C4-2B (cell line): ENCODE measurements around the gene CARHSP1.
"Not testable (repeated sequence)": the region's sequence is repeated elsewhere in the genome, so short reads cannot be mapped to it uniquely, and the experiment has no call there.

ENCODE experiments used
- H3K27ac ChIP-seq: fragments of 450-650 bp; 2 replicates; pipeline ENCODE4 v1.5.1; 2017
- ZFX ChIP-seq: fragments of 450-650 bp; IDR thresholded peaks from 2 replicates; pipeline ENCODE4 v1.6.1; 2017
- TF ChIP-seq, protein P1 (sequence below): fragments of 450-650 bp; conservative IDR thresholded peaks from 2 replicates; pipeline ENCODE4 v1.5.1; 2017; ENCODE audit warnings: mild to moderate bottlenecking

Gene CARHSP1

GRCh38 chr16:8868416-8869211 lies at the start of gene CARHSP1:
CARHSP1 (minus strand) TSS chr16:8869006; CDS start chr16:8859328, 9,678 bp downstream.
- H3K27ac ChIP-seq, result peak within 1 kb of the TSS; percentile 81
- TF ChIP-seq, protein P1, sequence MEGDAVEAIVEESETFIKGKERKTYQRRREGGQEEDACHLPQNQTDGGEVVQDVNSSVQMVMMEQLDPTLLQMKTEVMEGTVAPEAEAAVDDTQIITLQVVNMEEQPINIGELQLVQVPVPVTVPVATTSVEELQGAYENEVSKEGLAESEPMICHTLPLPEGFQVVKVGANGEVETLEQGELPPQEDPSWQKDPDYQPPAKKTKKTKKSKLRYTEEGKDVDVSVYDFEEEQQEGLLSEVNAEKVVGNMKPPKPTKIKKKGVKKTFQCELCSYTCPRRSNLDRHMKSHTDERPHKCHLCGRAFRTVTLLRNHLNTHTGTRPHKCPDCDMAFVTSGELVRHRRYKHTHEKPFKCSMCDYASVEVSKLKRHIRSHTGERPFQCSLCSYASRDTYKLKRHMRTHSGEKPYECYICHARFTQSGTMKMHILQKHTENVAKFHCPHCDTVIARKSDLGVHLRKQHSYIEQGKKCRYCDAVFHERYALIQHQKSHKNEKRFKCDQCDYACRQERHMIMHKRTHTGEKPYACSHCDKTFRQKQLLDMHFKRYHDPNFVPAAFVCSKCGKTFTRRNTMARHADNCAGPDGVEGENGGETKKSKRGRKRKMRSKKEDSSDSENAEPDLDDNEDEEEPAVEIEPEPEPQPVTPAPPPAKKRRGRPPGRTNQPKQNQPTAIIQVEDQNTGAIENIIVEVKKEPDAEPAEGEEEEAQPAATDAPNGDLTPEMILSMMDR, result no peak
- TF ChIP-seq ZFX, result no peak

DNA sequence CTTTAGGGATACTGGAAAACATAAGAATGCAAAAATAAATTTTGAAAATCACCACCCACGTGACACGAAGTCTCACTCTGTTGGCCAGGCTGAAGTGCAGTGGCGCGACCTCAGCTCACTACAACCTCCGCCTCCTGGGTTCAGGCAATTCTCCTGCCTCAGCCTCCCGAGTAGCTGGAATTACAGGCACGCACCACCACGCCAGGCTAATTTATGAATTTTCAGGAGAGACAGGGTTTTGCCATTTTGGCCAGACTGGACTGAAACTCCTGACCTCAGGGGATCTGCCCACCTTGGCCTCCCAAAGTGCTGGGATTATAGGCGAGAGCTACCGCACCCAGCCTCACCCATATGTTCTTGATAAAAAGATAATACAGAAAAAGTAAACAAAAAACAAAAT lies 48.5 kb upstream of the CARHSP1 start:
- not testable (repeated sequence) for H3K27ac ChIP-seq

DNA sequence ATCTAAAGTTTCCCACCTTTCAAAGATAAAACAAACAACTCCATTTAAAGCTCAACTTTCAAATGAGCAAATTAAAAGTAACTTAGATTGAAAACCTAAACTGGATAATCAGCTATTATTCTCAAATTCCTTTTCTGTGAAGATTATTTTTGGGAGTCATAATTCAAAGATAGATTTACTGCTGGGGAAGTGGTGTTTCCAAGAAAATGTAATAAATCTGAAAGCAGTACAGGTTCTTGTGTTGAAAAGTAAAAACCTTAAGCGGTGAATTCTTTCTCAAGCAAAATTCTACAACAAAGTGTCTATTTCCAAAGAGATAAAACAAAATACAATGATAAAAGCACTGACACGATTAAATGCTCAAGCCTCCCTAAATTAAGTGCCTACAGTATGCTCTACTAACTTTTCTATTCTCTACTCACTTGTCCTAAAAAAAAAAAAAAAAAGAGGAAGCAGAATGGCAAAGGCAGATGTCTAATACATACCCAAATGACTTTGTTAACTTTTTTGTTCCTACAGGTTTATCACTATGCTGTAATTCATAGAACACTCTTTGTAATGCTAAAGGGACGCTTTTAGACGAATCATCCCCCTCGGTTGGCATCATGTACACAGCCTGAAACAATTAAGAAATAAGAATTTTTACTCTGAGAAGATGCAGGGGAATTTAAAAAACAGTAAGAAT lies 47.9 kb upstream of the CARHSP1 start:
- TF ChIP-seq, protein P1, result no peak
- TF ChIP-seq ZFX, result no peak
- H3K27ac ChIP-seq, result no peak overlapping the region

DNA sequence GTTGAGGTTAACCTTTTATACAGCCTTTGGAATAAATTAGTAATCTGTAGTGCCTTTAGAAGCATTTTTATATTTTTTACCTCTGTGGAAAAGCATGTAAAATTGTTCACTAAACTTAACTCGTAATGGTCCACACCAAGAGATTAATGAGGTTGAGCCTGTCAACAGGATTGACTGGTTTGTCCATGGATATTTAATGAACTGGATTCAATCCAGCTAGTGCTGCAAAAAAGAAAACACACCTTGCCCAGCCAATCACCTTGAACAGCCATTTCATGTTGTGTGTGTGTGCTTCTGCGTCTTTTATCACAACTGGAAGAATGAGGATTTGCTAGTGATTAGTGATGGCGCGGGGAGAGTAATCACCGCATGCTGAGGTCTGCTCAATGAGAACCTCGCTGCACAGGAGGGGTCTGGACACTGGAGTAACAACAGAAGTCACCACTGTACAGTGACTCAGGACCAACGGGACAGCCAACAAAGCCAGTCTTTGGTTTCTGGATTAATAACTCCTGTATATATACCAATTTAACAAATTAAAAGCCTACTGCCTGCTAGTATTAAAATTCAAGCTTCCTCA lies 47.0 kb upstream of the CARHSP1 start:
- TF ChIP-seq, protein P1, result no peak
- H3K27ac ChIP-seq, result no peak overlapping the region

- no peak overlapping the region for H3K27ac ChIP-seq
- TF ChIP-seq, protein P1, result no peak
- no peak for TF ChIP-seq ZFX
Measured at GRCh38 chr16:8914098-8914497, 45.3 kb upstream of the CARHSP1 start.

DNA sequence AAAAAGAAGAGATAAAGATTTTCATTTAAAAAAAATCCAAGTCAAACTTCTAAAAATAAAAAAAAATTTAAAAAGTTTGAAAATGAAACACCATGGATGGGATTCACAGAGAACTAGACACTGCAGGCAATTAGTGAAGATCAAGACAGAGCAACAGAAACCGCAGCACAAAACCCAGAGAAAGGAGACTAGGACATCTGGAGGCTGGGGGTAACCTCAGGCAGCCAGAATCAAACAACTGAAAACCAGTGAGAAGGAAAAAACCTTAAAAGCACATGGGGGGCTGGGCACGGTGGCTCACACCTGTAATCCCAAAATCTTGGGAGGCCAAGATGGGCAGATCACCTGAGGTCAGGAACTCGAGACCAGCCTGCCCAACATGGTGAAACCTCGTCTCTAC lies 44.0 kb upstream of the CARHSP1 start:
- no peak overlapping the region for H3K27ac ChIP-seq
- no peak for TF ChIP-seq ZFX
- TF ChIP-seq, protein P1, result no peak

- TF ChIP-seq, protein P1, result no peak
- no peak for TF ChIP-seq ZFX
Measured at GRCh38 chr16:8910811-8911210, 42.0 kb upstream of the CARHSP1 start.

More at GRCh38 chr16:8910811-8911210, 42.0 kb upstream of the CARHSP1 start:
- H3K27ac ChIP-seq, result no peak overlapping the region
